Central memory CD4-positive, alpha-beta T cell (primary cell): ENCODE results near the gene PSME4.
"Not testable (repeated sequence)": the region's sequence is repeated elsewhere in the genome, so short reads cannot be mapped to it uniquely, and the experiment has no call there.

ENCODE experiments used
- DNase-seq: peaks from one replicate; pipeline ENCODE4 v3.0.0; 2022

Gene PSME4

GRCh38 chr2:53964987-53965687 is 5.7 kb downstream of the PSME4 start:
- DNase-seq = no peak

GRCh38 chr2:53964257-53964952 is 6.4 kb downstream of the PSME4 start:
- DNase-seq = no peak

GRCh38 chr2:53961478-53962216 is 9.1 kb downstream of the PSME4 start:
- DNase-seq = not testable (repeated sequence)

GRCh38 chr2:53960476-53960875 is 10.3 kb downstream of the PSME4 start:
- no peak for DNase-seq

- DNase-seq = no peak
Measured at GRCh38 chr2:53958443-53958842, 12.3 kb downstream of the PSME4 start.

GRCh38 chr2:53952519-53952918 is 18.3 kb downstream of the PSME4 start:
- no peak for DNase-seq

- no peak for DNase-seq
Measured at GRCh38 chr2:53949457-53949856, 21.3 kb downstream of the PSME4 start.

GRCh38 chr2:53945538-53945937 is 25.3 kb downstream of the PSME4 start:
- no peak for DNase-seq

GRCh38 chr2:53944542-53944941 is 26.3 kb downstream of the PSME4 start:
- no peak for DNase-seq

- DNase-seq = no peak
Measured at GRCh38 chr2:53942280-53942679, 28.5 kb downstream of the PSME4 start.

- no peak for DNase-seq
Measured at GRCh38 chr2:53941749-53942148, 29.0 kb downstream of the PSME4 start.

- no peak for DNase-seq
Measured at GRCh38 chr2:53939656-53940055, 31.1 kb downstream of the PSME4 start.

GRCh38 chr2:53938904-53939303 is 31.9 kb downstream of the PSME4 start:
- no peak for DNase-seq

- DNase-seq = no peak
Measured at GRCh38 chr2:53933329-53933728, 37.5 kb downstream of the PSME4 start.

- DNase-seq = not testable (repeated sequence)
Measured at GRCh38 chr2:53926321-53926720, 44.5 kb downstream of the PSME4 start.

- DNase-seq = no peak
Measured at GRCh38 chr2:53913721-53914120, 57.1 kb downstream of the PSME4 start.

GRCh38 chr2:53911434-53912189 is 59.2 kb downstream of the PSME4 start:
- no peak for DNase-seq

- no peak for DNase-seq
Measured at GRCh38 chr2:53907582-53907981, 63.2 kb downstream of the PSME4 start.

GRCh38 chr2:53905396-53905795 is 65.4 kb downstream of the PSME4 start:
- DNase-seq = no peak

GRCh38 chr2:53903011-53903410 is 67.8 kb downstream of the PSME4 start:
- DNase-seq = no peak

GRCh38 chr2:53901192-53901591 is 69.6 kb downstream of the PSME4 start:
- DNase-seq = no peak

GRCh38 chr2:53896864-53897263 is 73.9 kb downstream of the PSME4 start:
- no peak for DNase-seq
